ENCODE results near the gene FAM234B.

- TF ChIP-seq CTCF (conservative IDR thresholded peaks at IDR 0.05; ENCODE audit: low read depth in 2 of 2) (no peak), EZH2 (IDR thresholded peaks at IDR 0.05; ENCODE audit: low read depth, unreplicated experiment) (no peak), ETS1 (IDR thresholded peaks at IDR 0.05) (no peak), REST (IDR thresholded peaks at IDR 0.05; ENCODE audit: unreplicated experiment) (no peak), POLR2AphosphoS5 (IDR thresholded peaks at IDR 0.05; ENCODE audit: low read depth) (no peak), CREB1 (CRISPR knock-in tag; IDR thresholded peaks at IDR 0.05; ENCODE audit: low read depth) (no peak), EZH2phosphoT487 (IDR thresholded peaks at IDR 0.05; ENCODE audit: unreplicated experiment) (no peak)
Observed at GRCh38 chr12:13101821-13102375, 57.7 kb downstream of the FAM234B start.

All from GM23338 (cell line).